SK-N-MC (cell line): ENCODE results near the gene RRP7A.
"Not testable (repeated sequence)": the region's sequence is repeated elsewhere in the genome, so short reads cannot be mapped to it uniquely, and the experiment has no call there.

Experiments
- DNase-seq: peaks from one replicate; pipeline ENCODE4 v3.0.0-alpha.2; 2011; ENCODE audit warnings: low read depth, low spot score
- H3K27ac ChIP-seq: fragments of 200-600 bp; sonication (generic); 2 replicates; pipeline ENCODE4 v1.5.1; 2016; ENCODE audit warnings: mixed run types
- H3K36me3 ChIP-seq: fragments of 200-600 bp; sonication (generic); 2 replicates; pipeline ENCODE4 v1.6.1; 2017; ENCODE audit warnings: antibody characterized with exemption, low read length, mixed read lengths; ENCODE audit not compliant: insufficient read depth
- H3K4me3 ChIP-seq: fragments of 200-600 bp; sonication (generic); 2 replicates; pipeline ENCODE4 v1.5.1; 2016
- H3K9ac ChIP-seq: fragments of 200-600 bp; sonication (generic); 2 replicates; pipeline ENCODE4 v1.8.0; 2017; ENCODE audit warnings: mixed run types, mixed read lengths; ENCODE audit not compliant: insufficient read length
- H3K9me3 ChIP-seq: fragments of 200-600 bp; sonication (generic); 2 replicates; pipeline ENCODE4 v1.6.1; 2017; ENCODE audit warnings: low read depth, mild to moderate bottlenecking, antibody characterized with exemption, low read length, moderate library complexity, mixed read lengths
- EZH2 ChIP-seq: fragments of 200-600 bp; sonication (generic); IDR thresholded peaks from one replicate; pipeline ENCODE4 v1.6.1; 2017; ENCODE audit warnings: antibody characterized with exemption
- FOXP2 ChIP-seq: optimal IDR thresholded peaks from 2 replicates; pipeline ENCODE3; 2011; ENCODE audit warnings: mild to moderate bottlenecking, moderate library complexity; ENCODE audit not compliant: insufficient read depth; ENCODE audit errors: extremely low read length, control extremely low read depth
- POLR2AphosphoS5 ChIP-seq: IDR thresholded peaks from 2 replicates; pipeline ENCODE4 v1.6.1; 2012; ENCODE audit warnings: mild to moderate bottlenecking, low read depth, low read length, borderline replicate concordance

Gene RRP7A

DNA sequence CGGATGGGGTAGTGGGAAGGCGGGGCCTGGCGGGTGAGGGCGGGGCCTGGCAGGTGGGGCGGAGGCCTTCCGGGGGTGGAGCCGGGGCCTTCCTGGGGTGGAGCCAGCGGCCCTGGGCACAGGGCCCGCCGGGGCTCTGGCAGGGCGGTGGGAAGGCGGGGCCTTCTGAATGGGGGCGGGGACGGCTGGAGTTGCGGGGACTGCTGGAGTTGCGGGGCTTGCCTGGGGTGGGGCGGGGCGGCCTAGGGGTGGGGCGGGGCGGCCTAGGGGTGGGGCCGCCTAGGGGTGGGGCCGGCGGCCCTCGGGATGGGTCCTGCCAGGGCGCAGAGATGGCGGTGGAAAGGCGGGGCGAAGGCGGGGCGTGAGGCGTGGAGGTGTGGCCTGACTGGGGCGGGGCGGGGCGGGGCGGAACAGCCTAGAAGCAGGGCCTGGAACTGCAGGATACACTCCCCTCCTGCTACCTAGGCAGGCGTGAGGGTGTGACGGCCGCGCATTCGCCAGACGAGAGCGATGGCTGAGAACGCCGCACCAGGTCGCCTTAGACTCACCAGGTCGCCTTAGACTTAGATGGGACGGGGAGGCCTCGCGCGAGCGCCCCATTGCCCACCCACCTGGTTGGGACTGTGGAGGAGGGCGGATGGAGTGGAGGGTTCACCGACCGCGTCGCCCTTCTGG, 19.3 kb downstream of the RRP7A start:
- Histone ChIP-seq H3K4me3 (no peak overlapping the region), H3K9me3 (no peaks in the 10 kb centered on the region), H3K36me3 (no peaks in the 10 kb centered on the region), H3K9ac (no peak overlapping the region), H3K27ac (no peak overlapping the region)
- DNase-seq, result no peak
- TF ChIP-seq EZH2 (no peak), POLR2AphosphoS5 (no peak), FOXP2 (no peak)

DNA sequence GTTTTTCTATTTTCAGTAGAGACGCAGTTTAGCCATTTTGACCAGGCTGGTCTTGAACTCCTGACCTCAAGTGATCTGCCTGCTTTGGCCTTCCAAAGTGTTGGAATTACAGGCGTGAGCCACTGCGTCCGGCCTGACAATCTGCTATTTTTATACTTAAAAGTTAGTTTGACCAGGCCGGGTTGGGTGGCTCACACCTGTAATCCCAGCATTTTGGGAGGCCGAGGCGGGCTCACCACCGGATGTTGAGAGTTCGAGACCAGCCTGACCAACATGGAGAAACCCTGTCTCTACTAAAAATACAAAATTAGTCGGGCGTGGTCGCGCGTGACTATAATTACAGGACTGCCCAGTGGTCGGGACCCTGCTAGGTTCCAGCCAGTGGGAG, 19.8 kb downstream of the RRP7A start:
- not testable (repeated sequence) for DNase-seq, H3K36me3 ChIP-seq, H3K9me3 ChIP-seq, H3K9ac ChIP-seq, H3K27ac ChIP-seq, H3K4me3 ChIP-seq

DNA sequence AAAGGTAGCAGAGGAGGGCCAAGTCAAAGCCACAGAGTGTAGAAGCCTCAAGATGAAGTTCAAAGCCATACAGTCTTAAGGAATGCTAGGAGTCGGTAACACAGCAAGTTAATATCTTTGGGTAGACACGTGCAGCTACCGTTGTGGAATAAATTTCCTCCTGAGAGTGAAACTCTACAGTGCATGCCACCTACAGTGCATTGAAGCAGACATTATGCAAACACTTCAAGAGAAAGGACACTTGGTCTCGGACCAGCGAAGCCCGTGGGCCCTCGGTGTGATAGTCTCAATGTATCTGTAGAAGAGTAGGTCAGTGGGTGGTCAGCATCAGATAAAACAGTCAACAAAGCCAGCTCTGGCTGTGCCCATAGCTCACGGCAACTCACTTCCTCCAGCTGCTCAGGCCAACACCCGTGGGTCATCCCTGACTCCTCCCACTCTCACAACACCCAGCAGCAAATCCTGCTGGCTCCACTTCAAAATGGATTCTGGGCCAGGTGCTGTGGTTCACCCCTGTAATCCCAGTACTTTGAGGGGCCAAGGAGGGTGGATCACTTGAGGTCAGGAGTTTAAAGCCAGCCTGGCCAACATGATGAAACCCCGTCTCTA, 24.0 kb downstream of the RRP7A start:
- DNase-seq, H3K9ac ChIP-seq, H3K27ac ChIP-seq, H3K9me3 ChIP-seq, H3K4me3 ChIP-seq, H3K36me3 ChIP-seq: not testable (repeated sequence)

DNA sequence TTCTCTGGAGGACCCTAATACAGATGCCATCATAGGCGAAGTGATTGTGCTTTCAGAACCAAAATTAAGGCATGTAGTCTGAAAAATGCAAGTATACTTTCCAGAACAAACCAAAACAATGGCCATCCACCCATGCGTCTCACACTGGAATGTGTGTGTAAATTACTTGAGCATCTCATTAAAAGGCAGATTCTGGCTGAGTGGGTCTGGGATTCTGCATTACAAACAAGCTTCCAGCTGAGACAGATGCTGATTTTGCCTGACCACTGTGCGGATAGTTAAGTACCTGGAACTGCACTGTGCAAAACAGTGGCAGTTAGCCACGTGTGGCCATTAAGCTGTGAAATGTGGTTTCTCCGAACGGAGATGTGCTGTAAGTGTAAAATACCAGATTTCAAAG, 26.2 kb downstream of the RRP7A start:
- TF ChIP-seq FOXP2, result no peak
- no peak for TF ChIP-seq POLR2AphosphoS5
- Histone ChIP-seq H3K9ac (no peak overlapping the region), H3K27ac (no peak overlapping the region), H3K9me3 (no peaks in the 10 kb centered on the region), H3K4me3 (no peak overlapping the region), H3K36me3 (no peaks in the 10 kb centered on the region)
- DNase-seq, result no peak

DNA sequence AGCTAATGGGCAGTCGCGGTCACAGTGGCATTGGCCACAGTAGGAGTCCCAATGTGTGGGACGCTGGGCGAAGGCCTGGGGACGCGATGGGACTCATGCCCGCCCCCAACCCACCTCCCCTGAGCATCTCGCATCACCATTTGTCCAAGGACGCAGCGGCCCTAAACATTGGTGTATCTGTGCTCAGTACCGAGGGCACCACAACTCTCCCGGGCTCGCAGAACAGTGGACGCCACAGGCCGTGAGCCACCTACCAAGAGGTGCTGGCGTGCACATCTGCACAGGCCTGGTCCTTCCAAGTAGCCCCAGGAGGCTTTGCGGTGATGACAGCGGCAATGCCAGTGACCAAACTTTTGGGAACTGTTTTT, 27.3 kb downstream of the RRP7A start:
- Histone ChIP-seq H3K4me3 (no peak overlapping the region), H3K9me3 (no peaks in the 10 kb centered on the region), H3K27ac (no peak overlapping the region), H3K9ac (no peak overlapping the region), H3K36me3 (no peaks in the 10 kb centered on the region)
- no peak for TF ChIP-seq FOXP2
- no peak for TF ChIP-seq POLR2AphosphoS5
- no peak for TF ChIP-seq EZH2
- DNase-seq, result no peak

DNA sequence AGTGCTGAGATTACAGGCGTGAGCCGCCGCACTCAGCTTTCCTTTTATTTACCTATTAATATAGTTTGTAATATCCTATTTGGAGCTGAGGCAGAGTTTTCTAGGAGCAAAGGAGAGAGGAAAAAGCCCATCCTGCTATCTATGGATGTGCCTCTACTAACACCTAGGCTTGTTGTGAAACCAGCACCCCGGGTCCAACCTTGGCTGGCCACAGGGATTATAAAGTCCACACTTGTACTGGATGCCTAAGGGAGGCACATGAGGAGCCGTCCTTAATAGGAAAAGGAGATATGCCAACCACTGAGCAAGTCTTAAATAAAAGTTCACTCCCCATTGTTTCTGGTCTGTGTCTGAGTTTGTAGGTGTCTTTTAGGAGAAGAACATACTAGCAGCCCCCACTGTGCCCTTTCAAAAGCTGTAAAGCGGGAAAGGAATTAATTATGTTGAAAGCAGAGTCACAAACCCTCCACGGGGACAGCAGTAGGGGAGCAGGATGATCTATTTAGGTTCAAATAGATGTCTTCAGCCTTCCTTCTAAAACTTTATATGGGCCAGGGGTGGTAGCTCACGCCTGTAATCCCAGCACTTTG, 29.3 kb downstream of the RRP7A start:
- H3K27ac ChIP-seq, result no peak overlapping the region
- H3K36me3 ChIP-seq, result no peaks in the 10 kb centered on the region
- DNase-seq, result no peak
- TF ChIP-seq EZH2 (no peak), POLR2AphosphoS5 (no peak), FOXP2 (no peak)
- H3K9ac ChIP-seq, result no peak overlapping the region
- no peak overlapping the region for H3K4me3 ChIP-seq
- no peaks in the 10 kb centered on the region for H3K9me3 ChIP-seq

DNA sequence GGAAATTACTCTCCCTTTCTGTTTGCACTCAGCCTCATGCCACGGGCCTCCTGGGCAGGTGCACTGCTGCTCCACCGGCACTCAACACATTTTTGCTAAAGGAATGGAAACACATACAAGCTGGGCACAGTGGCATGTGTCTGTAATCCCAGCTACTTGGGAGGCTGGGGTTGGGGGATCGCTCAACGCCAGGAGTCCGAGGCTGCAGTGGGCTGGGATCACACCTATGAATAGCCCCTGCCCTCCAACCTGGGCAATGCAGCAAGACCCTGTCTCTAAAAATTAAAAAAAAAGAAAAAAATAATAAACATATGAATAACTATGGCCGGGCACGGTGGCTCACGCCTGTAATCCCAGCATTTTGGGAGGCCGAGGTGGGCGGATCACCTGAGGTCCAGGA, 30.6 kb downstream of the RRP7A start:
- H3K9me3 ChIP-seq, result no peaks in the 10 kb centered on the region
- H3K9ac ChIP-seq, result no peak overlapping the region
- no peak overlapping the region for H3K27ac ChIP-seq
- H3K36me3 ChIP-seq, result no peaks in the 10 kb centered on the region
- no peak for TF ChIP-seq FOXP2
- TF ChIP-seq POLR2AphosphoS5, result no peak
- TF ChIP-seq EZH2, result no peak
- H3K4me3 ChIP-seq, result no peak overlapping the region
- DNase-seq, result no peak

DNA sequence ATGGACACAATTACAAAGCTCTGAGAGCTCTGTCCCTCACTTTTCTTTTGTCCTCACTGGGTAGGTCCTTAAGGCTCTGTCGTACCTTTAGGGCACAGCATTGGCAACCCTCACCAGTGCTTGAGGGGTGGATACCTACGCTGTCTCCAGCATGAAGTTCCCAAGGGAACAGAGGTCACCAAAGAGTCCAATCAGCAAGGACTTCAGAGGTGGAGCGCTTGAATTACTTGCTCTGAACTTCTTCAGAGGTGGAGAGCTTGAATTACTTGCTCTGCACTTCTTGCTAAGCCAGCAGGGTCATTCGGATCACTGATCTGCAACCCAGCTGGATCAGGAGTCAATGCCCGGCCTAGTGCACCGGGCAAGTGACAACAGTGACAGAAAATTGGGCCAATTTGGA, 35.1 kb downstream of the RRP7A start:
- Histone ChIP-seq H3K27ac (no peak overlapping the region), H3K9ac (no peak overlapping the region), H3K36me3 (no peaks in the 10 kb centered on the region), H3K9me3 (no peaks in the 10 kb centered on the region), H3K4me3 (no peak overlapping the region)
- no peak for TF ChIP-seq EZH2
- no peak for TF ChIP-seq FOXP2
- no peak for TF ChIP-seq POLR2AphosphoS5
- DNase-seq, result no peak

DNA sequence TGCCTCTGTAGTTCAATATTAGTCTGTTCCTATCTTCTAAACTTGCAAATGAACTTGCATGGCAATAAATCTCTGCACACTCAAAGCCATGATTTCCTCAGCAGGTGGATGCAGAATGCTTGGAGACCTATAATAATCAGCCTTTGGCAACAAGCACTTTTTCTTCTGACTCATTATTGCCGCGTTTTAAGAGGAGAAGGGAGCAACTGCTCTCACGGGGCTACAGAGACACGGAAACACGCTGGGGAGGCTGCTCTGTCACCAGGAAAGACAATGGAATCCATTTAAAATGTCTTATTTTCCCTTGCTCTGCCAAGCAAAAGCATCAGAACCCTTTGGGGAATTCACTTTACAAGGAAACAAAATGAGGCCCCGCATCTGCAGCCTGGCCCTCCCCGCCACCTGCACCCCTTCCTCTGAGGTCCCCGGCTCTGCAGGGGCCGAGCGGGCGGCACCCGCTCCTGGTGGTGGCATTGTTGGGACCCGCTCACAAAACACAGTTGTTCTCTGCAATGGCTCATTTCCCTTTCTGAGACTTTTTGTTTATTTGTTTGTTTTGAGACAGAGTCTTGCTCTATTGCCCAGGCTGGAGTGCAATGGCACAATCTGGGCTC, 35.9 kb downstream of the RRP7A start:
- not testable (repeated sequence) for H3K9ac ChIP-seq, H3K4me3 ChIP-seq, H3K36me3 ChIP-seq, DNase-seq, H3K9me3 ChIP-seq, H3K27ac ChIP-seq
